GM21723 (cell line): ENCODE results near the gene PSME4.

ENCODE experiments used
- ATAC-seq: cut with Tn5 transposase; IDR thresholded peaks from one replicate; pipeline ENCODE4 v1.9.1; 2021; ENCODE audit warnings: mild to moderate bottlenecking, moderate library complexity; ENCODE audit not compliant: unreplicated experiment

Gene PSME4, protein sequence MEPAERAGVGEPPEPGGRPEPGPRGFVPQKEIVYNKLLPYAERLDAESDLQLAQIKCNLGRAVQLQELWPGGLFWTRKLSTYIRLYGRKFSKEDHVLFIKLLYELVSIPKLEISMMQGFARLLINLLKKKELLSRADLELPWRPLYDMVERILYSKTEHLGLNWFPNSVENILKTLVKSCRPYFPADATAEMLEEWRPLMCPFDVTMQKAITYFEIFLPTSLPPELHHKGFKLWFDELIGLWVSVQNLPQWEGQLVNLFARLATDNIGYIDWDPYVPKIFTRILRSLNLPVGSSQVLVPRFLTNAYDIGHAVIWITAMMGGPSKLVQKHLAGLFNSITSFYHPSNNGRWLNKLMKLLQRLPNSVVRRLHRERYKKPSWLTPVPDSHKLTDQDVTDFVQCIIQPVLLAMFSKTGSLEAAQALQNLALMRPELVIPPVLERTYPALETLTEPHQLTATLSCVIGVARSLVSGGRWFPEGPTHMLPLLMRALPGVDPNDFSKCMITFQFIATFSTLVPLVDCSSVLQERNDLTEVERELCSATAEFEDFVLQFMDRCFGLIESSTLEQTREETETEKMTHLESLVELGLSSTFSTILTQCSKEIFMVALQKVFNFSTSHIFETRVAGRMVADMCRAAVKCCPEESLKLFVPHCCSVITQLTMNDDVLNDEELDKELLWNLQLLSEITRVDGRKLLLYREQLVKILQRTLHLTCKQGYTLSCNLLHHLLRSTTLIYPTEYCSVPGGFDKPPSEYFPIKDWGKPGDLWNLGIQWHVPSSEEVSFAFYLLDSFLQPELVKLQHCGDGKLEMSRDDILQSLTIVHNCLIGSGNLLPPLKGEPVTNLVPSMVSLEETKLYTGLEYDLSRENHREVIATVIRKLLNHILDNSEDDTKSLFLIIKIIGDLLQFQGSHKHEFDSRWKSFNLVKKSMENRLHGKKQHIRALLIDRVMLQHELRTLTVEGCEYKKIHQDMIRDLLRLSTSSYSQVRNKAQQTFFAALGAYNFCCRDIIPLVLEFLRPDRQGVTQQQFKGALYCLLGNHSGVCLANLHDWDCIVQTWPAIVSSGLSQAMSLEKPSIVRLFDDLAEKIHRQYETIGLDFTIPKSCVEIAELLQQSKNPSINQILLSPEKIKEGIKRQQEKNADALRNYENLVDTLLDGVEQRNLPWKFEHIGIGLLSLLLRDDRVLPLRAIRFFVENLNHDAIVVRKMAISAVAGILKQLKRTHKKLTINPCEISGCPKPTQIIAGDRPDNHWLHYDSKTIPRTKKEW (N-terminal part only)

DNA sequence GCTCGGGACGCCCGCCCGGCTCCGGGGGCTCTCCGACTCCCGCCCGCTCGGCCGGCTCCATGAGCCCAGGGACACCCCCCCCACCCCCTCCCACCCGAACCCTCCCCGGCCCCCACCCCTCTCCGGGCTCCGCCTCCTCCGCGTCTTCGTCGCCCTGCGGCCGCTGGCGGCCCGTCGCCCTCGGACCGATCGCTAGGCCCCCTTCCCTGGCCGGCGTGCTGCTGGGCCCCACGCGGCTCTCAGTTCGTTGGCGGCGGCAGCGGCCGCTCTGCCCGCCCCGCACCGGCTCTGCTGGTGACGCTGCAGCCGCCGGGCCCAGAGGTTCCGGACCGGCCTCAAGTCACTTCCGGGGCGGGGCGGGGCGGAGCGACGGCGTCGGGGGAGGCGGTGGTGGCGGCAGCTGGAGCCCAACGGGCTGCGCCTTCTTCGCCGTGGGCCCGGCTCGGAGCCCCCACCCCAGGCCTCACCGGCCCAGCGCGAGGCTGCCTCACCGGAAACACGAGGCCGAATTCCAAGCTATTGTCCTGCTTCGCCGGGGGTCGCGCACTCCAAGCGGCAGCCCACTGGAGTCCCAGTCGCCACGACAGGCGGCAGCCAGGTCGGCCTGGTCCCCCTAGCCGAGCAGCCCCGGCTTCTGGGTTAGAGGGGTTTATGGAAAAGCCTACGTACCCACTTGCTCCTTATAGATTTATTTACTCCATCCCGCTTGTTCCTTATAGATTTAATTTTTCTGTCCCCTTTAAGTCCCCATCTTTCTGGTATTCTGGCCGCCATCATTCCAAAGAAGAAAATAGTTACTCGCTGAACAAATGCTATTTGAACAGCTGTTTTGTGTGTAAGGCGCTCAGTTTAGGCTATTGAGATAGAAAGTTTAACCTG, at the start of gene PSME4:
PSME4 (minus strand) TSS at position 270 of the 879 bp plus-strand sequence; CDS start at position 61, 209 bp downstream.
- ATAC-seq, result peak; percentile 85

DNA sequence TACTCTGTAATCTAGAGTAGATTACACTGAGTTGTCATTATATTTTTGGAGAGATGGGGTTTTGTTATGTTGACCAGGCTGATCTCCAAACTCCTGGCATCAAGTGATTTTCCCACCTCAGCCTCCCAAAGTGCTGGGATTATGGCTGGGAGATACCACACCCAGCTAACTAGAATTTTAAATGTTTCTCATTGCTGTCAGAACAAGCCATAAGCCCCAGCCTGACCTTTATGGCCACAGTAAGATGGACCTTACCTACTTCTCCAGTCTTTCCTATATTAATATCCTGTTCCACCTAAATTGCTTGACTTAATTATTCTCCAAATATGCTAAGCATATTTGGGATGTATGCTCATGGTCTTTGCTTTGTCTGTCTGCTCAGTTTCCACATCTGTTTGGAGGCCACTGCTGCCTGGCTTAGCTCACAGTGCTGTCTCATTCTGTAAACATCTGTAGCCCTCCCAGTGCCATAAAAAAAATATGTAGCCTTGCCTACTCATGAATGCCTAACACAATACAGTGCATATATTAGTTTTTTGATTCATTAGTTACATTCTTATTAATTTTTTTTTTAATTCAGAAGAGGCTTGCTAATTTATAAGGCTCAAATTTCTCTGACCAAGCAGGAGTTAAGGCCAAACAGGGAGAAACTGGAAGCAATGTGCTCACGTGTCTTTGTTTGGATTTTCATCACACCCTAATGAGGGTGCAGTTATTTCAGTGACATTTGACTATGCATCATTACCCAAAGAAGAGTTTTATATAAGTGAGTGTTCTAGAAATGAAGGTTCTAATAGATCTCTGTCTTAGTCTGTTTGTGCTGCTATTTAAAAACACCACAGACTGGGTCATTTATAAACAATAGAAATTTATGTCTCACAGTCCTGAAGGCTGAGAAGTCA, 45.3 kb upstream of the PSME4 start:
- no peak for ATAC-seq

DNA sequence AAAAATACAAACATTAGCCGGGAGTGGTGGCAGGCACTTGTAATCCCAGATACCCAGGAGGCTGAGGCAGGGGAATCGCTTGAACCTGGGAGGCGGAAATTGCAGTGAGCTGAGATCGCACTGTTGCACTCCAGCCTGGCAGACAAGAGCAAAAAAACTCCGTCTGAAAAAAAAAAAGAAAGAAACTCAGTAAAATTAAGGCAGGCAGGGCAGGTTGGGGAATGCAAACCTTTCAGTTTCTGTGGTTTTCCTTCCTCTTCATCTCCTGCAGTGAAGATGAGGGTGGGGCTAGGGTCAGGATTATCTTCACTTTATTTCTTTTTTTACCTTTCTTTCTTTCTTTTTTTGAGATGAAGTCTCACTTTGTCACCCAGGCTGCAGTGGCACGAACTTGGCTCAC, 43.2 kb upstream of the PSME4 start:
- no peak for ATAC-seq

DNA sequence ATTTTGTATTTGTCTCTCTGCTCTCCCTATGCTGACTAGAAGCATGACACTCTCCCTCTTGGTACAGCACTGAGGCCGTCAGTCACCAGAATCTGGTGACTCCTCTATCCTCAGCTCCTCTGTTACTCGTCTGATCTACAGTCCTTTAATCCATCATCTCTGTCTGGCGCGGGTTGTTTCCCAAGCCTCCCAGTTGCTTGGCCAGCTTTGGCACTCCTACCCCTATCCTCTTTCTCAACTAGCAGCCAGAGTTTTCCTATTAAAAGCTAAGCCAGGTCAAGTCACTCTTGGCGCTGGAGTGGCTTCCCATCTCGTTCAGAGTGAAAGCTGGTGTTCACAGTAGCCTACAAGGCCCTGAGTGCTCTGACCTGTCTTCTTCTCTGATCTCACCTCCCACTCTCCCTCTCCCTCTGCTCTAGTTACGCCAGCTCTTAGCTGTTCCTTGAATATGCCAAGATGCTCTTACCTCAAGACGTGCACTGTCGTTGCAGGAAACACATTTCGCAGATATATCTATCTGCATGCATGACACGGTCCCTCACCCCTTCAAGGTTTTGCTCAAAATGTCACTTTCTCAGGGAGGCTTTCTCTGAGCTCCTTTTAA, 41.8 kb upstream of the PSME4 start:
- ATAC-seq, result no peak

DNA sequence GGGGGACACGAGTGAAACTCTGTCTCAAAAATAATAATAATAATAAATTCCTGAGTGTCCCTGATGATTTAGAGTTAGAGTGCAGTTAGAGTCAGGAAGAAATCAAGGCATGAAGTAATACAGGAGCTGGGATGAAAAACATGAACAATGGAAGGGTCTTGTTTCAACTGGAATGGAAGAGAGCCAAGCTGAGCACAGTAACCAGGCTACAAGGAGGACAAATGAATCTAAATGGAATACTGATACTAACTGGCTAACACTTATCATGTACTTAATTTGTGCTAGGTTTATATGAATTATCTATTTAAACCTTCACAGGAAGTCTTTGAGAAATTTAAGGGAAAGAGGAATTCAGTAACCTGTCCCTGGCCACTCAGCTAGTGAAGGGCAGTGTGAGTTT, 38.8 kb upstream of the PSME4 start:
- ATAC-seq, result no peak

DNA sequence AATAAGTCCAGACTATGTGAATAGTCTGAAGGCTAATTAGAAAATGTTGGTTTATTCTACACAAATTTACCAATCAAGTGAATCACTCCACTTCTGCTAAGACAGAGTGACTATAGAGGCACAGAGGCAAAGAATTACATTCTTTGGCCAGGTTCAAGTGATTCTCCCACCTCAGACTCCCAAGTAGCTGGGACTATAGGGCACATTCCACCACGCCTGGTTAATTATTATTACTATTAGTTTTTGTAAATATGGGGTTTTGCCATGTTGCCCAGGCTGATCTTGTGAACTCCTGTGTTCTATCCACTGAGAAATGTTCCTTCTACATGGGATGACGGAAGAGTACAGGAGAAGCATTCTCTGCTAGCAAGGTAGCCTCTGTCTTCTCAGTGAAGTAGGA, 37.6 kb upstream of the PSME4 start:
- ATAC-seq, result no peak

DNA sequence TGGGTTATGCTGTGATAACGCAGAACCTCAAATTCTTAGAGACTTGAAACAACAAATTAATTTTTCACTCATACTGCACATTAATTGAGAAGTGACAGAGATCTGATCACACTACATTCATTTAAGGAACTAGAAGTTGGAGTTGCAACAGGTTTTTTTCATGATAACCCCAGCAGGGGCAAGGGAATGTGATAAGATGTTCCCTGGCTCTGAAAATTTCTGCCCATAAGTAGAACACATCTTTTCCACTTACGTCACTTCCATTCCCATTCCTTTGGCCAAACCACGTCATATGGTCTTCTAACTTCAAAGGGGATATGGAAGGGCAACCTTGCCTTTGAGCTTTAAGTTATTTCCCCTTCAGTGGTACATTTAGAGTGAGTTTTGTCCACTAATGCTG, 29.7 kb upstream of the PSME4 start:
- ATAC-seq, result no peak

DNA sequence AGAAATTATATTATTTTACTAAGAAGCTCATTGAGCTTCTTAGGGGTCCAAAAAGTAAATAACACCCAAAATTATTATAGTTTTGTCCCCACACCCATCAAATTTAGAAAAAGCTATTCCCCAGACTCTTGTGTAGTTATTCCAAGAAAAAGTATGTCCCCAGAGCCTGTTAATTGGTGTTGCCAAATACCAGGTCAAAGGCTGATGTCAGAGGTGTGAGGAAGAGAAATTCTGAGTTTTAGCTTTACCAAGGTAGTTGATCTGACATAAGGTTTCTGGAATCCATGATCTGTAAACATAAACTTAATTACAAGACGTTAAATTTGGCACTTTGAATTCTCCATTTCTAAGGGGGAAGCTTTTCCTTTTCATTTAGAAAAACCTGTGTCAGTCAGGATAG, 29.3 kb upstream of the PSME4 start:
- ATAC-seq, result no peak

DNA sequence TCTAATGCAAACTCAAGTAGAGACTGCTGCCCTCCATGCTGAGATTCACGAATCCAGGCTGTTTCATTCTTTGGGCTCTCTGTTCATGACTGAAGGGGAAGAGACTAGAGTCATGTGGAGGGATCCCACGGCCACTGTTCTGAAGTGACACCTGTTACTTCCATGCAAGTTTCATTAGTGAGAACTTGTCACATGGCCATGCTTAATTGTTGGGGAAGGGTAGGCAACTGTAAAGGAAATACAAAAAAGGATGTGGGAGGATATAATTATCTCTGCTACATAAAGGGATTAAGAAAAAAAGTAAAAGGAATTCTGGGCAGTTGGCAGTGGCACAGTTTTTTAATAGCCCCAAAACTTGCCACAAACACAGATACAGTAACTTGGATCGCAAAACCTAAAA, 28.0 kb upstream of the PSME4 start:
- ATAC-seq, result no peak

DNA sequence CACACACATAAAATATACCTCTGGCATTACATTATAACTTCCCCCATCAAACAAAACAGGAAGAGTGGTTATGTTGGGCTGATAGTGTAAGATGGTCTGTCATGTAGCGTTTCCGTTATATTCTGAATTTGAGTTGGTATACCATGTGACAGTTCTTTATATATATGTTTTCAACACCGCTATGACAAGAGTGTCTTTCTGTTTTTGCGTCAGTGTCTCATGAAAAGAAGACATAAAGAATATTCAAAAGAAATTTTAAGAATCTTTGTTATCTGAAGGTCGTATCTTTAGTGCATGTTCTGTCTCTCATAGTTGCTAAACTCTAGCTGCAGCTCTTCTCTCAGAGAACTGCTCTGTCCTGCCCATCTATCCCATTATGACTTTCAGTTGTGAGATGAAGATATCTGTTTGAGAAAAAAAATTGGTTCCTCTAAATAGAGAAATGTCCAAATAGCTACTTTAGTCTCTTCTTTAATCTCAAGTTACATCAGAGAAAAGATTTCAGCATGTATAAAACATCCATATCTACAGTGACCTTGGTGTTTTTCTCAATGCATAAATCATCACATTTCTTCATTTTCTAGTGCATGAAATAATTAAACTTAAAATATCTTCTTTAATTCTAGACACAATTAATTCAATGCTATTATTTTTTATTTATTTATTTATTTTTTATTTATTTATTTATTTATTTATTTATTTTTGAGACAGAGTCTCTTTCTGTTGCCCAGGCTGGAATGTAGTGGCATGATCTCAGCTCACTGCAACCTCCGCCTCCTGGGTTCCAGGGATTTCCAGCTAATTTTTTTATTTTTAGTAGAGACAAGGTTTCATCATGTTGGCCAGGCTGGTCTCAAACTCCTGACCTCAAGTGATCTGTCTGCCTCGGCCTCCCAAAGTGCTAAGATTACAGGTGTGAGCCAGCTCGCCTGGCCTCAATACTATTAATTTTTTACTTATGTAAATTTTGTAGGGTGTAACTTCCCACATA, 24.3 kb upstream of the PSME4 start:
- peak; percentile 60 for ATAC-seq

DNA sequence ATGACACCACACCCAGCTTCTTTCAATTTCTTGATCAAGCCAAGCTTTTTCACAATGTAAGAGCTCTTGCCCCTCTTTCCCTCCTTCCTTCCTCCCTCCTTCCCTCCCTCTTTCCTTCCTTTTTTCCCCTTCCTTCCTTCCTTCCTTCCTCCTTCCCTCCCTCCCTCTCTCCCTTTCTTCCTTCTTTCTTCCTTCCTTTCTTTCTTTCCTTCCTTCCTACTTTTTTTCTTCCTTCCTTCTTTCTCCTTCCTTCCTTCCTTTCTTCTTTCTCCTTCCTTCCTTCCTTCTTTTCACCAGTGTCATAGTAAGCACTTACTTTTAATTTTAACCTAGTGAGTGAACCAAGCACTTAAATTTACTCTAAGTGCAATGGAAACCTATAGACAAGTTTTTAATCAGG, 21.2 kb upstream of the PSME4 start:
- ATAC-seq, result no peak

DNA sequence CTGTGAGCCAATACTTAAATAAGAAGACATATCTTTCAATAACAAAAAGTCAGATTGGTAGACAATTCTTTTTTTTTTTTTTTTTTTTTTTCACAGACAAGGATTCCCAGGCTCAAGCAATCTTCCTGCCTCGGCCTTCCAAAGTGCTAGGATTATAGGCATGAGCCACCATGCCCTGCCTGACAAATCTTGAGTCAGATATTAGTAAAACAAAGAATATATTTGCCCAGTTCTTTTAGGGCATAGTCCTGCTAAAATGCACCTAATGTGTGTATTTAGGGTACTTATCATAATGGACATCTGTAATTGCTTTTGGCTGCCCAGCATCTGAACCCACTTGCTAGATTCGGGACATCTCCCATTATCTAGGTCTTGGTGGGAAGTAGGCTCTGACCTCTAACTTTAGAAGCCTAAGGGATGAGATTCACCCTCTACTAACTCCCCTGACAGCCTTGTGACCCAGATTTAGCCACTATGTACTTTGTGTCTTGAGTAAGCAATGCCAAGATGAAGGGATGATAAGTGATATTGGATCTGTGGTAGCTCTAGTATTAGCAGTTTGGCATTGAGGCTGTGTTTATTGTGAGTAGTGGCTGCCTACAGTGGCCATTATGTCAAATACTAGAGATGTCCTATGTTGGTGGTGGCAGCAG, 18.5 kb upstream of the PSME4 start:
- no peak for ATAC-seq

DNA sequence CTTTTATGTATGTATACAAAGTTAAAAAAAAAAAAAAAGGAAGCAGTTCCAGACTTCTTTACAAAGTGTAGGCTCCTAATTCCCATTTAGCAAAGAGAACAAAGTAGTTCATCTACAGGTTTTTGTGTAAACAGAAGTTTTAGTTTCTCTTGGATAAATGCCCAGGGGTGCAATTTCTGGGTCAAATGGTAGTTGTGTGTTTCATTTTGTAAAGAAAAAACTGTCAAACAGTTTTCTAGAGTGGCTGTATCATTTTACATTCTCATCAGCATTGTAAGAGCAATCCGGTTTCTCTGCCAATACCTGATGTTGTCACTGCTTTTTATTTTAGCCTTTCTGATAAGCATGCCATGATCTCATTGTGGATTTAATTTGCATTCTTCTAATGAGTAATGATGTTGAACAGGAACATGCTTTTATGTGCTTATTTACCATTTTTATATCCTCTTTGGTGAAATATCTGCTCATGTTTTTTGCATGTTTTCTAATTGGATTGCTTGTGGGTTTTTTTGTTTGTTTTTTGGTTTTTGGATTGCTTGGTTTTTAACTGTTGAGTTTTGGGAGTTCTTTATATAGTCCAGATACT, 16.6 kb upstream of the PSME4 start:
- ATAC-seq, result peak; percentile 60

DNA sequence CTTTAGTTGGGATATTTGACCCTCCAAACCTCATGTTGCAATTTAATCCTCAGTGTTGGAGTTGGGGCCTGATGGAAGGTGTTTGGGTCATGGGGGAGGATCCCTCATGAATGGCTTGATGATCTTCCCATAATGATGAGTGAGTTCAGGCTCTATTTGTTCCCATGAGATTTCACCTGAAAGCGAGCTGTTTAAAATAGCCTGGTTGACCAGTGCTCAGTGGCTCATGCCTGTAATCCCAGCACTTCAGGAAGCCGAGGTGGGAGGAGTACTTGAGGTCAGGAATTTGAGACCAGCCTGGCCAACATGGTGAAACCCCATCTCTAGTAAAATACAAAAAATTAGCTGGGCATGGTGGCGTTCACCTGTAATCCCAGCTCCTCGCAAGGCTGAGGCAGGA, 14.9 kb upstream of the PSME4 start:
- no peak for ATAC-seq

DNA sequence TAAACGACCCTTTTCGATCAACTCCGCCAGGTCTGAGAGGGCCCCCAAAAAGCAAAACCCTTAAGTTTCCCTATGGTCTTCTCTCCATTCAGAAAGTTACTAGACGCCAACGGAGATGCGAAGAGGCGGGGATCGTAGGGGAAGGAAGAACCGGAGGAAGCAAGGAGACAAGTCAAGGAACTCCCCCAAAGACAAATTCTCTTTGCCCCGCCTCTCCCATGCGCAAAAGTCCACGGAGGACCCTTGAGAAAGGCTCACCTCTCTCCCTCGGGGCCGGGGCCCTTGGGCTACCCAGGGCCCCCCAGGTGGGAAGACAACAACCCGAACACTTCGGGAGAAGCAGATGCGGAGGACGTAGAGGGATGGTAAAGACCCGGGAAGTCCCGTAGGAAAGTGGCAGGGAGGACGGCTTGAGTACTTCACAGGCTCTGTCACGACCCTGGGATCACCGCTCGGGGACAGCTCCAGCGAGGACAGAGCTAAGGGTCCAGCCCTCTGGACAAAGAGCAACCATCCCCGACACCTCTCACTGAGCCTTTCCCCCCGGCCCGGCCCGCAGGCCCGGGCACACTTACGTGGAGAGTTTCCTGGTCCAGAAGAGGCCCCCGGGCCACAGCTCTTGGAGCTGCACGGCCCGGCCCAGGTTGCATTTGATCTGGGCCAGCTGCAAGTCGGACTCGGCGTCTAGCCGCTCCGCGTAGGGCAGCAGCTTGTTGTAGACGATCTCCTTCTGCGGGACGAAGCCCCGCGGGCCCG, 647 bp downstream of the PSME4 start:
- peak; percentile 34 for ATAC-seq
